NCI-H1048 (cell line): ENCODE data around the gene ABT1.

Experiments used
- DNase-seq: peaks from one replicate; lab custom pipeline; 2025; lab: John Stamatoyannopoulos, UW

Gene ABT1

GRCh38 chr6:26604797-26605196 is 8.0 kb downstream of the ABT1 start:
- DNase-seq: no peak

- peak; percentile 43 for DNase-seq
Measured at GRCh38 chr6:26607434-26608230, 10.9 kb downstream of the ABT1 start.

DNA sequence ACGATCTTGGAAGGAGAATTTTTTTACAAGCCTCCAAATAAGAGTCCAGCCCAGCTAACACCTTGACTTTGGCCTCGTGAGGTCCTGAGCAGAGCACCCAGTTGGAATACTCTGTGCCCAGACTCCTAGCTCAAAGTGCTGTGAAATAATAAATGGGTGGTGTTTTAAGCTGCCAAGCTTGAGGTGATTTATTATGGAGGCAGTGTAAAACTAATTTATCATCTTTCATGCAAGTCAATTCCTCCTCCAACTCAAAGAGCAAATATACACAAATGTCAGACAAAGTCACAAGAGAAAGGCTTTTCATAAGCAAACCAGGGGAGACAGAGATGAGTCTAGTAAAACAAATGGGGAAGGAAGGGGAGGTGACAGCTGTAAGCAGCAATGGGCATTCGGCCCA is 12.7 kb downstream of the ABT1 start:
- DNase-seq: no peak

DNA sequence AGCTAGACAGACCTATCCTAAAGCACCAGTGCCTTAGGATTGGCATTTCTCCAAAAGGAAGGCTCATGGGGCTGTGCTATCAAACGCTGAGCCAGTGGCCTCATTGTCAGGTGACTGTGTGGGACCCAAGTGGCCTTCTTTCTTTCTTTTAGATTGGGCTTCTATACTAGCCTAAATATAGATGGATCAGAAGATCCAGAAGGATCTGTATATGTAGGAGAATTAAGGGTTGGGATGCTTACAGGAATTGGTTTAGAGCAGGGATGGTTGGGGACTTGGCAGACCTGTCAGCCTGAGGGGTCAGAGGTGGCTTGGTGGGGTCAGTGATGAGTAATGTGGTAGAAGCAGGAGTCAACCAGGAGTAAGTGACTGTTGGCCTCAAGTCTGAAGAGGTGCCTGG is 14.8 kb downstream of the ABT1 start:
- no peak for DNase-seq

DNA sequence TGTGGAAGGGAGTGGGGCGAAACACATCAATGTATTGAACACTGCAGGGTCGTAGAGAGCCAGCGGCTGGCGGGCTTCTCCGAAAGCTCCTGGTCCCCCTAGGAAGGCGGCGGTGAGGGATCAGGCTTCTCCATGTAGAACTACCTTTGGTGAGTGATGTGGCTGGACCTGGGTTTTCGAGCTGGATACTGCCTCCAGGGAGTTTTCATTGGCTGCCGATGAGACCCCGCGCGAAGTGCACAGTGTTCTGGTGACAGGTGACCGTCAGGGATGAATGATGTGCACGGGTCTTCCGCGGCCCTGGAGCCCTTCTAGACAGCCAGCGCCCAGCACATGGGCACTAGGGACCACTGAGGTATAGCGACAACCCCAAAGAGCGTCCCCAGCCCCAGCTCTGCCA is 16.4 kb downstream of the ABT1 start:
- no peak for DNase-seq

GRCh38 chr6:26613689-26614683 is 17.2 kb downstream of the ABT1 start:
- DNase-seq: no peak

DNA sequence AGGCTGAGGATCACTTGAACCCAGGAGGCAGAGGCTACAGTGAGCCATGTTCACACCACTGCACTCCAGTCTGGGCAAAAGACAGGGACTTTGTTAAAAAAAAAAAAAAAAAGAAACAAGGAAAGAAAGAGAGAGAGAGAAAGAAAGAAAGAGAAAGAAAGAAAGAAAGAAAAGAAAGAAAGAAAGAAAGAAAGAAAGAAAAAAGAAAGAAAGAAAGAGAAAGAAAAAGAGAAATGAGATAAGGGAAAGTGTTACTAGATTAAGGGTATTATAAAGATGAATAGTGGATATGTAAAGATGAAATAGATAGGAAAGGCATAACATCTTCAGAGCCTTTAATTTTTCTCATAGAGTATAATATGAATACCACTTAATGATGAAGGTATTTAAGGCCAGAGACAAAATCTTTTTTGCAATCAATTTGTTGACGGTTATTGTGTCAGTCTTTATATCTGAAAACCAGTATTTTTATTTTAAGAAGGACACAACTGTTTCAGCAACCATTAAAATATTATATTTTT is 26.6 kb downstream of the ABT1 start:
- DNase-seq: no peak

- DNase-seq: no peak
Measured at GRCh38 chr6:26624557-26624956, 27.8 kb downstream of the ABT1 start.

DNA sequence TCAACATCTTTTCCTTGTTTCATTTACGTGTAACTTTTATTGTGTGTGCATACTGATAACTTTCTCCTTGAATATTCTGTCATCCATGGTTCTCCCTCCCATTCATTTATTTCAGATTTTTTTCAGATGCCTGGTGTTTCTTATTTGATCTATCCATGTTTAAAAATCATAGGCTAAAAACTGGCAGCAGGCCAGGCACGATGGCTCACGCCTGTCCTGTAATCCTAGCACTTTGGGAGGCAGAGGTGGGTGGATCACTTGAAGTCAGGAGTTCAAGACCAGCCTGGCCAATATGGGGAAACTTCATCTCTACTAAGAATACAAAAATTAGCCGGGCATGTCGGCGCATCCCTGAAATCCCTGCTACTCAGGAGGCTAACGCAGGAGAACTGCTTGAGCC is 31.1 kb downstream of the ABT1 start:
- DNase-seq: no peak

GRCh38 chr6:26629359-26629758 is 32.6 kb downstream of the ABT1 start:
- DNase-seq: no peak

GRCh38 chr6:26640806-26641205 is 44.1 kb downstream of the ABT1 start:
- no peak for DNase-seq

GRCh38 chr6:26646074-26646473 is 49.3 kb downstream of the ABT1 start:
- no peak for DNase-seq
